ENCODE results near the gene POMGNT2.

POMGNT2 gene

GRCh38 chr3:43105596-43106292, at the start of gene POMGNT2:
Gene POMGNT2, minus strand, starts transcription at chr3:43106079. Its CDS starts 24,648 bp downstream, at chr3:43081431.
- DNase-seq (ENCODE audit: low read depth, low spot score): peak; percentile 91

- DNase-seq (ENCODE audit: low read depth, low spot score): no peak
Measured at GRCh38 chr3:43154980-43155379, 49.1 kb upstream of the POMGNT2 start.

- peak; percentile 20 for DNase-seq (ENCODE audit: low read depth, low spot score)
Measured at GRCh38 chr3:43153216-43154083, 47.6 kb upstream of the POMGNT2 start.

GRCh38 chr3:43152649-43153048, 46.8 kb upstream of the POMGNT2 start:
- no peak for DNase-seq (ENCODE audit: low read depth, low spot score)

- DNase-seq (ENCODE audit: low read depth, low spot score): no peak
Measured at GRCh38 chr3:43148033-43148432, 42.2 kb upstream of the POMGNT2 start.

- no peak for DNase-seq (ENCODE audit: low read depth, low spot score)
Measured at GRCh38 chr3:43146599-43146998, 40.7 kb upstream of the POMGNT2 start.

GRCh38 chr3:43144761-43145490, 39.0 kb upstream of the POMGNT2 start:
- no peak for DNase-seq (ENCODE audit: low read depth, low spot score)

- peak; percentile 18 for DNase-seq (ENCODE audit: low read depth, low spot score)
Measured at GRCh38 chr3:43142472-43142871, 36.6 kb upstream of the POMGNT2 start.

- DNase-seq (ENCODE audit: low read depth, low spot score): no peak
Measured at GRCh38 chr3:43138488-43139231, 32.8 kb upstream of the POMGNT2 start.

- DNase-seq (ENCODE audit: low read depth, low spot score): no peak
Measured at GRCh38 chr3:43132870-43133636, 27.2 kb upstream of the POMGNT2 start.

- DNase-seq (ENCODE audit: low read depth, low spot score): no peak
Measured at GRCh38 chr3:43132193-43132592, 26.3 kb upstream of the POMGNT2 start.

GRCh38 chr3:43128464-43128863, 22.6 kb upstream of the POMGNT2 start:
- DNase-seq (ENCODE audit: low read depth, low spot score): no peak

GRCh38 chr3:43126536-43126935, 20.7 kb upstream of the POMGNT2 start:
- no peak for DNase-seq (ENCODE audit: low read depth, low spot score)

- DNase-seq (ENCODE audit: low read depth, low spot score): no peak
Measured at GRCh38 chr3:43123895-43124294, 18.0 kb upstream of the POMGNT2 start.

- no peak for DNase-seq (ENCODE audit: low read depth, low spot score)
Measured at GRCh38 chr3:43120937-43121336, 15.1 kb upstream of the POMGNT2 start.

- DNase-seq (ENCODE audit: low read depth, low spot score): no peak
Measured at GRCh38 chr3:43117257-43117656, 11.4 kb upstream of the POMGNT2 start.

GRCh38 chr3:43113671-43114070, 7.8 kb upstream of the POMGNT2 start:
- DNase-seq (ENCODE audit: low read depth, low spot score): no peak

- DNase-seq (ENCODE audit: low read depth, low spot score): no peak
Measured at GRCh38 chr3:43106293-43106628, 382 bp upstream of the POMGNT2 start.

GRCh38 chr3:43104660-43105595, 951 bp downstream of the POMGNT2 start:
- peak; percentile 8 for DNase-seq (ENCODE audit: low read depth, low spot score)

- DNase-seq (ENCODE audit: low read depth, low spot score): no peak
Measured at GRCh38 chr3:43104039-43104438, 1.8 kb downstream of the POMGNT2 start.
